ENCODE data around the gene ANKRD12.

GRCh38 chr18:9199681-9200080 lies 63.1 kb downstream of the ANKRD12 start:
- no peak for TF ChIP-seq POLR2A (IDR thresholded peaks at IDR 0.05)
- no peak for TF ChIP-seq CTCF (IDR thresholded peaks at IDR 0.05)
